Ishikawa (cell line): ENCODE measurements around the gene NEDD4L.

ENCODE experiments used
- CEBPB ChIP-seq: IDR thresholded peaks from 2 replicates; pipeline ENCODE4 v1.6.1; 2012
- CREB1 ChIP-seq: IDR thresholded peaks from 2 replicates; pipeline ENCODE4 v1.6.1; 2012; ENCODE audit warnings: low read depth
- EGR1 ChIP-seq: IDR thresholded peaks from 2 replicates; pipeline ENCODE4 v1.6.1; 2012
- EP300 ChIP-seq: IDR thresholded peaks from 2 replicates; pipeline ENCODE4 v1.6.1; 2012; ENCODE audit warnings: borderline replicate concordance
- FOXM1 ChIP-seq: IDR thresholded peaks from 2 replicates; pipeline ENCODE4 v1.6.1; 2012; ENCODE audit warnings: low read depth, borderline replicate concordance
- MAX ChIP-seq: IDR thresholded peaks from 2 replicates; pipeline ENCODE4 v1.6.1; 2012
- NFIC ChIP-seq: IDR thresholded peaks from 2 replicates; pipeline ENCODE4 v1.6.1; 2012
- RAD21 ChIP-seq: IDR thresholded peaks from 2 replicates; pipeline ENCODE4 v1.6.1; 2012; ENCODE audit warnings: low read depth
- REST ChIP-seq: IDR thresholded peaks from 2 replicates; pipeline ENCODE4 v1.6.1; 2012; ENCODE audit warnings: low read depth, mild to moderate bottlenecking
- TAF1 ChIP-seq: IDR thresholded peaks from 2 replicates; pipeline ENCODE4 v1.6.1; 2012; ENCODE audit warnings: low read depth, mild to moderate bottlenecking
- TCF12 ChIP-seq: IDR thresholded peaks from 2 replicates; pipeline ENCODE4 v1.6.1; 2012; ENCODE audit warnings: low read depth
- TEAD4 ChIP-seq: IDR thresholded peaks from 2 replicates; pipeline ENCODE4 v1.6.1; 2012
- YY1 ChIP-seq: IDR thresholded peaks from 2 replicates; pipeline ENCODE4 v1.6.1; 2012; ENCODE audit warnings: low read depth
- ZBTB7A ChIP-seq: IDR thresholded peaks from 2 replicates; pipeline ENCODE4 v1.6.1; 2012; ENCODE audit warnings: low read depth
- TF ChIP-seq, protein P1 (sequence below): IDR thresholded peaks from 2 replicates; pipeline ENCODE4 v1.6.1; 2012

The NEDD4L gene

GRCh38 chr18:58228762-58229161 is 184.7 kb downstream of the NEDD4L start:
- TF ChIP-seq TEAD4, result no peak

GRCh38 chr18:58229162-58229561 is 185.1 kb downstream of the NEDD4L start:
- no peak for TF ChIP-seq TEAD4
- no peak for TF ChIP-seq CREB1
- no peak for TF ChIP-seq CEBPB
- TF ChIP-seq EP300, result no peak
- no peak for TF ChIP-seq YY1
- no peak for TF ChIP-seq FOXM1
- TF ChIP-seq TAF1, result no peak
- TF ChIP-seq EGR1, result no peak
- no peak for TF ChIP-seq ZBTB7A
- no peak for TF ChIP-seq NFIC
- no peak for TF ChIP-seq TCF12
- TF ChIP-seq MAX, result no peak
- no peak for TF ChIP-seq RAD21
- TF ChIP-seq, protein P1, sequence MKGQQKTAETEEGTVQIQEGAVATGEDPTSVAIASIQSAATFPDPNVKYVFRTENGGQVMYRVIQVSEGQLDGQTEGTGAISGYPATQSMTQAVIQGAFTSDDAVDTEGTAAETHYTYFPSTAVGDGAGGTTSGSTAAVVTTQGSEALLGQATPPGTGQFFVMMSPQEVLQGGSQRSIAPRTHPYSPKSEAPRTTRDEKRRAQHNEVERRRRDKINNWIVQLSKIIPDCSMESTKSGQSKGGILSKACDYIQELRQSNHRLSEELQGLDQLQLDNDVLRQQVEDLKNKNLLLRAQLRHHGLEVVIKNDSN, result no peak
- no peak for TF ChIP-seq REST

- TF ChIP-seq ZBTB7A (no peak), NFIC (no peak), RAD21 (no peak)
Observed at GRCh38 chr18:58230438-58231179, 186.6 kb downstream of the NEDD4L start.

GRCh38 chr18:58231930-58232329 is 187.9 kb downstream of the NEDD4L start:
- TF ChIP-seq TCF12, result no peak
- peak; percentile 55 for TF ChIP-seq RAD21

- no peak for TF ChIP-seq ZBTB7A
- no peak for TF ChIP-seq CREB1
Observed at GRCh38 chr18:58232668-58233067, 188.6 kb downstream of the NEDD4L start.

DNA sequence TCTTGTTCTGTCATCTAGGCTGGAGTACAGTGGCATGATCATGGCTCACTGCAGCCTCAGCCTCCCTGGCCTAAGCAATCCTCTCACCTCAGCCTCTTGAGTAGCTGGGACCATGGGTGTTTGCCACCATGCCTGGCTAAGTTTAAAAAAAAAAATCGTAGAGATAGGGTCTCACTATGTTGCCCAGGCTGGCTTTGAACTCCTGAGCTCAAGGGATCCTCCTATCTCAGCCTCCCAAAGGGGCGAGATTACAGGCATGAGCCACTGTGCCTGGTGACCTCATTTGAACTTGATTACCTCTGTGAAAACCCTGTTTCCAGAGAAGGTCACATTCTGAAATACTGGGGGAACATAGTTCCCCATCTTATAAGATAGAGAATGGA is 190.3 kb downstream of the NEDD4L start:
- TF ChIP-seq ZBTB7A (no peak), NFIC (no peak), TCF12 (no peak), YY1 (no peak), MAX (no peak), REST (no peak), CEBPB (no peak), TEAD4 (no peak)
- TF ChIP-seq, protein P1, result no peak

- TF ChIP-seq CEBPB (no peak), MAX (no peak), YY1 (no peak), RAD21 (no peak), FOXM1 (no peak), ZBTB7A (no peak), CREB1 (no peak), REST (no peak), TCF12 (no peak), TEAD4 (no peak)
Observed at GRCh38 chr18:58235001-58235436, 191.0 kb downstream of the NEDD4L start.
